A549 treated with AZD2906 at 1 μM for 4 hours (cell line): ENCODE results near the gene TRIM63. TPM values are rescaled to one million over a fixed set of nuclear protein-coding genes. Genes with fewer than 3 reads are reported as not detected.

Experiments used
- total RNA-seq: library from RNA; stranded (reverse); fragments of 200-300 nt; extraction: Qiagen RNA extraction; gene quantifications from 5 replicates; pipeline ENCODE4 v1.2.3, GENCODE V29; 2022

The TRIM63 gene
- 1.8 to 2.9 TPM (median 2.3 TPM) in 5 replicates for total RNA-seq

DNA sequence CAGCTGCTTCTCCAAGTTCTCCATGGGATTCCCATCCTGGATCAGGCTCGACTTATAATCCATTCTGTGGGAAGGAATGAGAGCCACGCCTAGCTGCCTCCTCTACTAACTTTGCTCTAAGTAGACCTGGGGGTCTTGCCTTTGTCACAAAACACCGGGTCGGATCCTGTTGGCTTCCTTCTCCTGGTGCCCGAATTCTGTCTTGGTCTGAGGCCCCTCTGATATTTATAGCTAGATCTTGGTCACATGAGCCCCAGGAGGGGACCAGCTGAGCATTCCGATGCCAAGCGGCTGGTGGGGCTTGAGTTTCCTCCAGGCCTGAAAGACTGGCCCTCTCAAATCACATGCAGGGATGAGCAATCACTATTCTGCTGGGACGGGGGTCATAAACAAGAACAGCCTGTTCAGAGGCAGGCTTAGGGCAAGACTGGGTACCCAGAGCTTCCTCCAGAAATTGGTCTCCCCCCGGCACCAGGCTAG is at the start of gene TRIM63:
Gene TRIM63 (minus strand): TSS at position 199 of the 480 bp plus-strand sequence. CDS start 136 bp downstream, at position 63.

DNA sequence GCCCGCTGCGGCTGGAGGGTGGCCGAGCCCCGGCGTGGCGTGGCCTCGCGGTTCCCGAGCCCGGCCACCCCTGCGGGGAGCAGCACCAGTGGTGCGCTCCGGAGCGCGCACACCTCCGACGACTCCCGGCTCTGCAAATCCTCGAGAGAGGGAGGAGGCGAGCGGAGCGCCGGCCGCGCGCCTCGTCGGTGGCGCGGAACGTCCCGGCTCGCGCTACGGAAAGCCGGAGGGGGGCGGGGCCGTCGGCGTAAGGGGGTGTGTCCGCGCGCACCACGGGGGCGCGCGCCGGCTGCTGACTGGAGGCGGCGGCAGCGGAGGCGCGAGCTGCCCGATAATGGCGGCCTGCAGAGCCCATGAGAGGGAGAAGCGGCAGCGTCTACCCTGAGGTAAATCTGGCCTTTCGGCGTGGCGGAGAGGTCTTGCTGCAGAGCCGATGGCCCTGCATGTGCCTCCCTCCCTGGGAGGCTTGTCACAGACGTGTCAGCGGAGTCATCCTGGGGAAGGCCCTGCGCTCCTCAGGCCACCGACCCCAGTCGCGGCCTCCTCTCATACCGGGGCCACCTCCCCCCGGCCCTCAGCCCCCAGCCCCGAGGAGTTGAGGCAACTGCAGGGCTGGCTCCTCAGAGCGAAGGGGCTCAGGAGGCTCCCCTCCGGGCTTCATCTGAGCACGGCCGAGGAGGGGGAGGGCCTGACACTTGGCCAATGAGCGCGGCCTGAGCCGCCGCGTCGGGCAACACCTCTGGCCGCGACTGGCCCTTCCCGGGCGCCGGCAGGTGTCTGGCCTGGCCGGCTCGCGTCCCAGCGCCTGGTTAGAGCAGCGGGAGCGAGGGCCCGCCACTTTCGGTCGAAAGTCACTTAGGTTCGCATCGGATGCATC is 44.3 kb upstream of the TRIM63 start, which contains the start of gene PDIK1L:
Gene PDIK1L (plus strand): TSS at position 295 of the 877 bp plus-strand sequence. CDS start 2,485 bp downstream, outside the sequence.

GRCh38 chr1:26045722-26046245 is 21.6 kb downstream of the TRIM63 start, which contains the start of gene SLC30A2:
Gene SLC30A2, minus strand, starts transcription at chr1:26046118. Its CDS starts 222 bp downstream, at chr1:26045896.

GRCh38 chr1:26021647-26022403 is 45.6 kb downstream of the TRIM63 start, which contains the start of gene EXTL1:
Gene EXTL1, plus strand, starts transcription at chr1:26021775. Its CDS starts 872 bp downstream, at chr1:26022647.

Other genes with a start within 250 kb of the TRIM63 start
- 24.9 to 29.6 TPM (median 25.6 TPM) in 5 replicates for gene MTFR1L, start 247.7 kb downstream of the TRIM63 start, total RNA-seq
- 8.3 to 9.4 TPM (median 8.7 TPM) in 5 replicates for gene AUNIP, start 208.2 kb downstream of the TRIM63 start, total RNA-seq
- gene PAQR7, start 191.9 kb downstream of the TRIM63 start, total RNA-seq: 6.4 to 9.2 TPM (median 8.3 TPM) in 5 replicates
- 217 to 224 TPM (median 220 TPM) in 5 replicates for gene STMN1, start 161.2 kb downstream of the TRIM63 start, total RNA-seq
- gene PAFAH2, start 69.6 kb downstream of the TRIM63 start, total RNA-seq: 7.2 to 8.3 TPM (median 8.0 TPM) in 5 replicates
- 0.01 to 0.02 TPM in 2 of 5 replicates, not detected in the others for gene EXTL1, start 45.9 kb downstream of the TRIM63 start, total RNA-seq
- 0.26 to 0.70 TPM (median 0.38 TPM) in 5 replicates for gene SLC30A2, start 21.5 kb downstream of the TRIM63 start, total RNA-seq
- gene PDIK1L, start 44.2 kb upstream of the TRIM63 start, total RNA-seq: 1.7 to 2.4 TPM (median 1.9 TPM) in 5 replicates
- gene FAM110D, start 91.4 kb upstream of the TRIM63 start, total RNA-seq: 0.03 to 0.07 TPM (median 0.03 TPM) in 3 of 5 replicates, not detected in the others
- gene C1orf232, start 101.3 kb upstream of the TRIM63 start, total RNA-seq: not detected in 5 replicates
- 51.7 to 70.4 TPM (median 65.4 TPM) in 5 replicates for gene ZNF593, start 102.3 kb upstream of the TRIM63 start, total RNA-seq
- 0.18 to 0.28 TPM in 2 of 5 replicates, not detected in the others for gene ZNF593OS, start 104.2 kb upstream of the TRIM63 start, total RNA-seq
- gene CNKSR1, start 109.9 kb upstream of the TRIM63 start, total RNA-seq: 0.04 to 0.39 TPM (median 0.31 TPM) in 5 replicates
- not detected in 5 replicates for gene CATSPER4, start 123.0 kb upstream of the TRIM63 start, total RNA-seq
- 10.9 to 13.1 TPM (median 12.7 TPM) in 5 replicates for gene CEP85, start 166.6 kb upstream of the TRIM63 start, total RNA-seq
- gene SH3BGRL3, start 212.5 kb upstream of the TRIM63 start, total RNA-seq: 108 to 151 TPM (median 140 TPM) in 5 replicates
- gene UBXN11, start 239.0 kb upstream of the TRIM63 start, total RNA-seq: 11.1 to 16.2 TPM (median 14.7 TPM) in 5 replicates